HL-60/S4 treated with retinoic acid at 250 ng/mL for 4 days and 3 days (cell line): ENCODE data around the gene ADRM1.

Experiments
- in situ Hi-C: fragments of 300-500 bp; cut with MboI; formaldehyde crosslinking; loops from 2 replicates; pipeline ENCODE4 v1.7.0; 2022; ENCODE audit warnings: low sequenced_read_pairs

Gene ADRM1

DNA sequence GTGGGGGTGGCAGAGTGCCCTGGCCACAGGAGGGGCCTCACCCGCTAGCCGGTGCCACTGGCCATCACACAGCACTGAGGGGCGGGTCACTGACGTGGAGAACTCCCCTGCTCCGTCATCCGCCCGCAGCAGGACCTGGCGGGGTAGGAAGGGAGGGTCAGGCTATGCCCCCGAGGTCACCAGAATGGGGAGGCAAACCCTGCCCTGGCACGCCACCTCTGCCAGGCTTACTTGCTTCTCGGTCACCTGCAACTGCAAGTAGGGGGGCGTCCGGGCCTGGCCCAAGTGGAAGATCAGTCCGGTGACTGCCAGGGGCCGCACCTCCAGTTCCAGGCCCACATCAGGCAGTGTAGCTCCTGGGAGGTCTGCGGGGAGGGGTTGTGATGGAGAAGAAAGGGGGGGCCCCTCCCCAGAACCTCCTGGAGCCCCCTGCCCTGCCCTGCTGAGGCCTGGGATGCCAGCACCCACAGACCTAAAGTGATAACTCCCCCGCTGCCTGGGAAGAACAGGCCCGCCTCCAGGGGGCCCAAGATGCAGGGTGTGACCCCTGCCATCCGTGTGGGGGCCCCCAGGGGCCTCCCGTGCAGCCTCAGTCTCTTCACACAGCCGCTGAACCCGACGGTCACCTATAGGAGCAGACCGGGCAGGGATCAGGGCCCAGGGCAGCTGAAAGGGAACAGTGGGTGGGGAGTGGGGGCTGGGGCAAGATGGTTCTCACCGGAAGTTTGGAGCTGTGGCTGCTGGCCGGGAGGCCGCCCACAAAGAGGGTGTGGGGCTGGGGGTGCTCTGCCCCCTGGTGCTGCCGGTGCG lies 7.4 kb downstream of the ADRM1 start:
- in situ Hi-C loops = no loop called here

DNA sequence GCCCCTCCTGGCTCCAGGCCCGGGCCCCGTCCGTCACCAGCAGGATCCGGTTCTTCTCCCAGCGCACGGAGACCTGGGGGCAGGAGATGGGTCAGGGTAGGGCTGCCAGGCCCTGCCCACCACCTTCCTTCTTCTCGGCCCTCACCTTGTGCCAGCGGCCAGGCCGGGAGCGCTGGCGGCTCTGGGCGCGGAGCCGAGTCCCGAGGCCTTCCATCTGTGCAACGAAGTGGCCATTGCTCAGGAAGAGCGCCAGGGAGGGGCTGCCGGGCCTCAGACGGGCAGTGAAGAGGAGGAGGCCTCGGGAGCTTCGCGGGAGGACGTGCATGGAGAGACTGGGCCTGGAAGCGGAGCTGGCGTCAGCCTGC lies 7.9 kb downstream of the ADRM1 start:
- in situ Hi-C loops = no loop called here

DNA sequence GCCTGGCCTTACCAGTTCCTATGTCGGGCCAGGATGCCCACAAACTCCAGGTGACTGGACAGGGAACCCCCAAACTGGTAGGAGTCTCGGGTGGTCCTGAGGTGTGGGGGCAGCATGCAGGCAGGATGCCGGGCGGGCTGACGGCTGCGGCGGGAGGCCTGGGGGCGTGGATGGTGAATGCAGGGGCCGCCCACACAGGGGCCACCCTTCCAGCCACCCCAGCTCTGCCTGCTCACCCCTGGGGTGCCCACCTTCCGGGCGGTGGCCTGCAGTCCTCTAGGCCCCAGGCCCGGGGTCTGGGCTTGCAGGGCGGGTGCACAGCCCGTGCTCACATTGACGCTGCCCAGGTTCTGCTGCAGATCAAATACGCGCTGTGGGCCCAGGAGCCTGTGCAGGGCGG lies 8.4 kb downstream of the ADRM1 start:
- in situ Hi-C loops = no loop called here

DNA sequence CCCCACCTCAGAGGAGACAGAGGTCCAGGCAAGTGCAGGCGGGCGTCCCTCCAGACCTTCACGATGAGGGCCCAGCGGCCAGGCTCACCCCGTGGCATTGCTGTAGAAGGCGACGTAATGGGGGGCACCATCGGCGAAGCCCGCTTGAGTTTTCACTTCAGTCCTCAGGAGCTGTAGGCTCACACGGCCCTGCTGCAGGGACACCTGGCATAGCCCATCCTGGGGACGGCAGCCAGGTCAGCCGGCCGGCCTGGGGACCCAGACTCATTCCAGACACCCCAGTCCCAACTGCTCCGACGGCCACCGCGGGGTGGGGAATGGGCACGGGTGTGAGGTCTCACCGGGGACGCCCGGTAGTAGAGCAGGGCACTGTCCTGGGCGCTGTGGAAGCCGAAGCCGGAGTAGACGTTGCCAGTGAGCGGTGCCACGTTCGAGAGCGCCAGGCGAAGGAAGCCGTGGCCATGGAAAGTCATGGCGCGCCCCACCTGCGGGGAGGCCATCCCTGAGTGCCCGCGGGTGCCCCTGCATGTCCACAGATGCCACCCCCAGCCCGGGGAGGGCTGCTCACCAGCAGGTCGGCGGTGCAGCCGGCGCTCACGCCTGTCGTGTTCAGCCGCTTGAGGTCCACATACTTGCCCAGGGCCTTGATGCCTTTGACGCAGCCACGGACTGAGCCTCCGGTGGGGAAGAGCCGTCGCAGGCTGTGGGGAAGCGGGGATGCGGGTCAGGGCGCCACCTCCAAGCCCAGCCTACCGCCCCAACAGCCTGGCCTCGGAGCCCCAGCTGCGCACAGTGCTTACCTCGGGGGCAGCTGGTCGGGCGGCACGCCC lies 9.2 kb downstream of the ADRM1 start:
- in situ Hi-C loops = no loop called here

DNA sequence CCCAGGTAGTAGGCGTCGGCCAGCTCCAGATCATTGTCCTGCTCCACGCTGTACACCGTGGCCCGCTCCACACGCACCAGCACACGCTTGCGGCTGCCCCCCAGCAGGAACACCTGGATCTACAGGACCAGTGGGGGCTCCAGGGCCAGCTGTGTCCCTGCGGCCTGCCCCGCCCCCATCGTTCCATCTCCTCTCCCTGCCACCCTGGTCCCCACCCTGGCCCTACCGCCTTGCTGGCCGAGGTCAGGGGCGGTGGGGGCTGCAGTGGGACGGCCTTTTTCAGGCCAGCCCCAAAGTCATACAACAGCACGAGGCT lies 9.8 kb downstream of the ADRM1 start:
- in situ Hi-C loops = no loop called here

DNA sequence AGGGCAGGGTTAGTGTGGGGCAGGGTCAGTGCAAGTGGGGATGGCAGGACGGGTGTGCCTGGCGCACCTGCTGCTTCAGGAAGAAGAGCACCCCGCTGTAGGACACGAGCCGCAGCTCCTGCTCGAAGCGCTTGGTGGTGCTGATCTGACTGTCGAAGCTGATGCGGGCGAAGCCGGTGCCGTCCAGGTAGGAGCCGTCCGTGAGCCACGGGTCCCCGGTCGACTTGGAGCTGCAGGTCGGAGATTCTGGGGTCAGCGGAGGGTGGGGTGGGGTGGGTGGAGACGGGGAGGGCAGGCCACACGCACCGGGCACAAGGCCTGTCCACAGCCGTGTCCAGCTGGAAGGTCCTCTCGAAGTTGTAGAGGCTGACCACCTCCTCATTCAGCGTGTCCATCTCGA lies 10.2 kb downstream of the ADRM1 start:
- in situ Hi-C loops = no loop called here

DNA sequence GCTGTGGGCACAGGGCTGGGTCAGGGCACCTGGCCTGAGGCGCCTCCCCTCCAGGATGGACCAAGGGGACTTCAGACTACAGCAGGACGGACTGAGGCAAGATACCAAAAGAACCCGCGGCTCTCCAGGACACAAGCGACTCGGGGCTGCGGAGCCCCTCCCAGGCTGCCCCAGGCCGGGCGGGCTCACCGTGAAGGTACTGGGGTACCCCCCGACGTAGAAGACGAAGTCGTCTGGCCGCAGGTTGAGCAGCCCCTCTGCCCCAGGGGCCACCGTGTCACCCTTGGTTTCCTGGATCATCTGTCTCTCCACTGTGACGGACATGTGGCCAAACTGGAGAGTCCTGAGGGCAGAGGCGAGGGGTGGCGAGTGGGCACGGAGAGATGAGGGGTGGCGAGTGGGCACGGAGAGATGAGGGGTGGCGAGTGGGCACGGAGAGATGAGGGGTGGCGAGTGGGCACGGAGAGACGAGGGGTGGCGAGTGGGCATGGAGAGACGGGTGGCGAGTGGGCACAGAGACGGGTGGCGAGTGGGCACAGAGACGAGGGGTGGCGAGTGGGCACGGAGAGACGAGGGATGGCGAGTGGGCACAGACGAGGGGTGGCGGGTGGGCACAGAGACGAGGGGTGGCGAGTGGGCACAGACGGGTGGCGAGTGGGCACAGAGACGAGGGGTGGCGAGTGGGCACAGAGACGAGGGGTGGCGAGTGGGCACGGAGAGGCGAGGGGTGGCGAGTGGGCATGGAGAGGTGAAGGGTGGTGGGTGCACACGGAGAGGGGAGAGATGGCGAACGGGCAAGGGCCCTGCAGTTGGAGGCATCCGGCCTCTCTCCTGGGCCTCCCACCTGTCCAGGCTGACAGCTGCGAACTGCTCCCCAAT lies 10.9 kb downstream of the ADRM1 start:
- in situ Hi-C loops = no loop called here

DNA sequence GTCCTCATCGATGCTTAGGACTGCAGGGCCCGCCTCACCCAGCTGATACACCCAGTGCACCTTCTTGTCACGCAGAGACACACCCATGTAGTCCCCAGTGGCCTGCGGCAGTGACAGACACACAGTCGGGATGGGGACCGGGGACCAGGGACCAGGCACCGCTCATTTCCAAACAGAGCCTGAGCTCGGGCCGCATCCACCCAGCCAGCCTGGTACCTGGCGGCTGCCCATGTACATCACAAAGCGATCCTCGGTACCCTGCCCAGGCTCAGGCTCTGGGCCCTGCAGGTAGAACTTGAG lies 11.5 kb downstream of the ADRM1 start:
- in situ Hi-C loops = no loop called here

DNA sequence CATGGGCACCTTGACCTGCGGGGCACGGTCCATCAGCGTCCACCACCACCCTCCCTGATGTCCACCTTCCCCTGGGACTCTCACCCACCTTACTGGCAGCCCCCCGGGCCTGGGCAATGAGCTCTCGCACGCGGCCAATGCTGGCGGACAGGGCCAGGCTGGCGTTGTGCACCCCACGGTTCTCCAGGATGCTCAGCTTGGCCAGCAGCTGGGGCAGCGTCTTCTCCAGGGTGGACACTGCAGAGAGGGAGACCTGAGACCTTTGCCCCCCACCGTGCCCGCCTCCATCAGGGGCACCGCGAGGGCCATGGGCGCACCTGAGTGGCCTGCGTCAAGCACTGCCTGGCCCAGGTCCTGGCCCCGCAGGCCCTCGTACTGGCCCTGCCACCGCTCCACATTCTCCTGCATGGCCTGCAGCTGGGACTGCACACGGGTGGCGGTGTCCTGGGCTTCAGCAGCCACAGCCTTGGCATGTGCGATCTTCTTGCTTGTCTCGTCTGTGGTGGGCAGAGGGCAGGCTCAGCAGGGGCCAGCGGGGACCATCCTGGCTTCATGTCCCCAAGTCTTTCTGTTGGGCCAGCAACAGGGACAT lies 12.0 kb downstream of the ADRM1 start:
- in situ Hi-C loops = no loop called here

DNA sequence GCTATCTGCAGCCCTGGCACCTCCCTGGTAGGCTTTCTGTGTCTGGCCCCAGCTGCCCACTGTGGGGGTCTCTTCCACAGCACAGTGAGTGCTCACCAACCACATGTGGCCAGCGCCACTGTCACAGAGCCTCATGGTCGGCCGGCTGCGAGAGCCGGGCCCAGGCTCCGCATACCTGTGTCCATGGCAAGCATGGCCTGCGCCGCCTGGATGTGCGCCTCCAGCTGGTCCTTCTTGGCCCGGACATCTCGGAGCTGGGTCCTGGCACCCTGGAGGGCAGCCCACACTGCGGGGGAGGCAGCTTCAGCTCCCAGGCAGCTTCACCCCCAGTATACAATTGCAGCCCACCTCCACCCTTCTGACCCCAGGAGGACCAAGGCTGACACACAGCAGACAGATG lies 13.0 kb downstream of the ADRM1 start:
- in situ Hi-C loops = no loop called here

DNA sequence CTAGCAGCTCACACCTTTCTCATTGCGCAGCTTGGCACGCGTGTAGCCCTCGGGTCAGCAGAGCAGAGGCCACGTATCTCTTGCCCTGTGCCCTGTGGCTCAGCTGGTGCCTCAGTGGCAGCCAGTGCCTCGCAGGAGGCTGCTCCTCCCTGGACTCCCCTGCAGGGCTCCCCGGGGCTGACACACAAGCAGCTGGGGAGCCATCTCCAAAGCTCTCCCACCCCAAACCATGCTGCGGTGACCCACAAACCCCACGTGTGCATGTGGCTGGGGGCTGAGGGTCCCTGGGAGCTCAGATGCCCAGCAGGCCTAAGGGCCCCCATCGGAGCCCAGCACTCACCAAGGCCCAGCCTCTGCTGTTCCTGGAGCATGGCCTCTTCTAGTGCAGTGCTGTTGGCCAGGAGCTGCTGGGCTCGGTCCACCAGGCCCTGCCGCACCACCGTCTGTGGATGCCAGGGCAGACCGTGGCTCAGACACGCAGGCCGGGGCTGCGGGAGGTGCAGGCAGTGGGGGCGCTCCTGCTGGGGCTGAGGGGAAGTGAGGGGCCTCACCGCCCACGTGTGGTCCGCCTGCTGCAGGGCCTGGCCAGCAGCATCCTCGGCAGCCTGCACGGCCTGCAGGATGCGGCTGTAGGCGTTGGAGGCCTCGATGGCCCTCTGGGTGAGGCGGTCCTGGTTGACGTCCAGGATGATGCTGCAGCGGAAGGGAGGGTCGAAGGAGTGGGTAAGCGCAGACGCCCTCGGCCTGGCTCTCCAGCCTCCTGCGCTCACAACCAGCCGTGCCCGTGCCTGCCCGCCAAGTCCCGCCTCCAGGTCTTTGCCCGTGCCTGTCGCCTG lies 13.8 kb downstream of the ADRM1 start:
- in situ Hi-C loops = no loop called here

DNA sequence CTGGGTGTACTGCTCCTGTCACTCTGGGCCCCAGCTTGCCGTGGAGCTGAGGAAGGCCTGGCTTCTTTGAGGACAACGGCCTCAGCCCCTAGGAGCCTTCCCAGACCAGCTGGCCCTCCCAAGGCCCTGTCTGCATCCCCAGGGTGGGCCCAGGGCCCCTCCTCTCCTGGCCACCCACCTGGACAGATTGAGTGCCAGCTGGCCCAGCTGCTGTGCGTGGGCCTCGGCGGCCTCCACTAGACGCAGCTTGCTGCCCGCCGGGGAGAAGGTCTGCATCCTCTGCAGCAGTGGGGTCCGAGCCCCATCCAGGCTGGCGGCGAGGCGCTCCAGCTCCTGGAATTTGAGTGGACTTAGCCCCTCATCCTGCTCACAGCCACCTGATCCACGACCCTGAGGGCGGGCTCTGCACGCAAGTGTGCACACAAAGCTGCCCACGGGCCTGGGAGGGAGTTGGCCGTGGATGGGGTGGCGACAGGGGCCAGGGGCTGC lies 14.4 kb downstream of the ADRM1 start:
- in situ Hi-C loops = no loop called here

DNA sequence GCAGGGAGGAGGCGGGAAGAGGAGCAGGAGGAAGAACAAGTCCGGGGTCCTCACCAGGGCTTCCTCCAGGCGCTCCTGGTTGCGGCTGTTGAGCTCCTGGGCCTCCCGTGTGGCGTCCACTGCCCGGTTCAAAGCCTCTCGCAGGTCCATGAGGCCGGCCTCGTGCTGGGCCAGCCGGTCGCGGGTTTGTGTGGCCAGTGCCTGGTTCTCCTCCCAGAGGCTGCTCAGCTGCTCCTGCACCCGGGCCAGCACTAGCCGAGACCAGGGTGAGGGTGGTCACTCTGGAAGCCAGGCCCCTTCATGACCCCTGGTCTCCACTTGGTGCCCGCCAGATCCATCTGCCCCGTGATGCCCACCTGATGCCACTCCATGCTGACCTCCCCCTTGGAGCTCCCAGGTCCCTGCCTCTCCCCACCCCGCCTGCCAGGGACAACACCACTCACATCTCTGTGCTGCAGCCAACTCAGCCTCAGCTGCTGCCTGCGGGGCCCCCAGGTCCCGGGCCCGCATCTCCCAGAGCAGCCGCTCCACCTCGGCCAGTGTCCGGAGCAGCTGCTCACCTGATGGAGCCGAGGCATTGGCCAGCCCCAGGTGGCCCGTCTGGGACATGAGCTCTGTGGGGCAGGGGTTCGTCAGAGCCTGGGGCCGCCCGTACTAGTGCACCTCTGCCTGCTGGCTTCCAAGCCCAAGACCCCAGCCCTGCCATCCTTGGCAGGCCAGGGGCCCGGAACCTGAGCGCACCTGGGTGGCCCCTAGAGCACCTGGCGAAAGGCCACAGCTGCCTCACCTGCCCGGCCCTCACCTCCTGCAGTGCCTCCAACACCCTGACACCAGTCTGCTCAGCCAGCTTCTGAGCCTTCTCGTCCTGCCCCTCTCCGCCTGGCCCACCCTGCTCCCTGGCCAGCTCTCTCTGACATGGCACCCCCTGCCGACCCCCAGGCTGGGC lies 15.9 kb downstream of the ADRM1 start:
- in situ Hi-C loops = no loop called here

DNA sequence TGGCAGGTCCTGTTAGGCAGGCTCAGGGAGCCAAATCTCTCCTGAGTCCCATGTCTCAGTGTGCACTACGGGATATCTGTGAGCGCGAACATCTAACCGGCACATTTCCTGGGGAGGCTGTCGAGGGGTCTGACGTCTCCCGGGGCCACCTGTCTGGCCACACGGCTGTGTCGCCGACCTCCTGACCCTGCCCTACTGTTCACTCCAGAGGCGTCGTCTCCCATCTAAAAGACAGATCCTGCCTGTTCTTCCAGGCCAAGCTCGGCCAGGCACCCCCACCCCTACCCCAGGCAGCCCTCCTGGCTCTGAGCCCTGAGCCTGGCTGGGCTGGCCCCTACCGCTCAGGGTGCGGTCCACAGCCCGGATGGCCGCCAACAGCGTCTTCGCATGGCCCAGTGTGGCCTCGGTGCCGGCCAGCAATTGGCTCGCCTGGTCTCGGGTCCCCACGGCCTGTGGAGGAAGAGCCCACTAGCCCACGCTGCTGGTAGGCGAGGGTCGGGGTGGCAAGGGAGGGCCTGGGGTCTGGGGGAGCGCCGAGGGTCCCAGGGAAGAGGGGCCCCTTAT lies 16.6 kb downstream of the ADRM1 start:
- in situ Hi-C loops = no loop called here

DNA sequence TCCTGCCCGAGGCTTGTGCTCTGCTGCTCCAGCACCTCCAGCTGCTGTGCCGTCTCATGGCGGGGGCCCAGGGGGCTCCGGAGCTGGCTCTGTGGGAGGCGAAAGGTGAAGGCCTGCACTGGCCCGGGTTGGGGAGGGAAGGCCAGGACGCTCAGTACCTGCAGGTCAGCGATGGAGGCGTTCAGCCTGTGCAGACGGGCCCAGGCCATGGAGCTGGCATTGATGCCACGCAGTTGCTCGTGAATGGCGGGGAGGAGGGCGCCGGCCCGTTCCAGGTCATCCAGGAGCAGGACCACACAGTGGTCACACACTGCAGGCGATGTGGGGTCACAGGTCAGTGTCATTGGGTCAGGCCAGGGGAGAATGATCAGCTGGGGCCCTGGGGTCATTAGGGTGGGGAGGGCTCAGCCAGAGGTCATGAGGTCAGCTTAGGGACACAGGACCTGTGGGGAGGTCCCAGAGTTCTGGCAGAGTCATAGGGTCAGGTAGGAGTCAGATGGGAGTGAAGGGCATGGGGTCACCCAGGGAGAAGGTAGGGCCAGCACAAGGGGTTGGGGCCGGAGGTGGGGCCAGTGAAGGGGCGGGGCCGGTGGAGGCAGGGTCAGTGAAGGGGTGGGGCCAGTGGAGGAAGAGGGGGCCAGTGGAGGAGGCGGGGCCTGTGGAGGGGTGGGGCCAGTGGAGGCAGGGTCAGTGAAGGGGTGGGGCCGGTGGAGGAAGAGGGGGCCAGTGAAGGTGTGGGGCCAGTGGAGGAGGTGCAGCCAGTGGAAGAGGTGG lies 18.0 kb downstream of the ADRM1 start:
- in situ Hi-C loops = no loop called here

DNA sequence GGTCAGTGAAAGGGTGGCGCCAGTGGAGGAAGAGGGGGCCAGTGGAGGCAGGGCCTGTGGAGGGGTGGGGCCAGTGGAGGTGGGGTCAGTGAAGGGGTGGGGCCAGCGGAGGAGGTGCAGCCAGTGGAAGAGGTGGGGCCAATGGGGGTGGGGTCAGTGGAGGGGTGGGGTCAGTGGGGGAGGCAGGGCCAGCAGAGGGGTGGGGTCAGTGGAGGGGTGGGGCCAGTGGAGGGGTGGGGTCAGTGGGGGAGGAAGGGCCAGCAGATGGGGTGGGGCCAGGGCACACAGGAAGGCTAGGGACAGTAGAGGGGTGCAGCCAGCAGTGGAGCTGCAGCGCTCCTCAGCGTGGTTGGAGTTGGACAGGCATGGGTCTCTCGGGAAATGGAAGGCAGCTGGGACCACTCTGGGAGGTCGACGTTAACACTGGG lies 18.7 kb downstream of the ADRM1 start:
- in situ Hi-C loops = no loop called here

DNA sequence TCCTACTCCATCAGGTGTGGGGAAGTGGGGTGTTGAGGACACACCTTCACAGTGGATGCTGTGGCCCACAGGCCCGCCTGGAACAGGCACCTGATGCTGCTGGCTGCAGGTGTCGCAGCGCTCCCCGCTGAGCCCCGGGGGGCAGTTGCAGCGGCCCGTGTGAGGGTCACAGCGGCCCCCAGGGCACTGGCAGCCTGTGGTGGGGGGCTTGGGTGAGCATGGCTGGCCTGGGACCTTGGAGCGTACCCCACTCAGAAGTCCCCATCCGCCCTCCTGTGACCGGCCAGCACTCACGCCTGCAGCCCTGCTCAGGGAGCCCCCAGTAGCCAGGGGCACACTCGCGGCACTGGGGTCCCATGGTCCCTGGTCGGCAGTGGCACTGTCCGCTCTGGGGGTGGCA lies 19.2 kb downstream of the ADRM1 start:
- in situ Hi-C loops = no loop called here

DNA sequence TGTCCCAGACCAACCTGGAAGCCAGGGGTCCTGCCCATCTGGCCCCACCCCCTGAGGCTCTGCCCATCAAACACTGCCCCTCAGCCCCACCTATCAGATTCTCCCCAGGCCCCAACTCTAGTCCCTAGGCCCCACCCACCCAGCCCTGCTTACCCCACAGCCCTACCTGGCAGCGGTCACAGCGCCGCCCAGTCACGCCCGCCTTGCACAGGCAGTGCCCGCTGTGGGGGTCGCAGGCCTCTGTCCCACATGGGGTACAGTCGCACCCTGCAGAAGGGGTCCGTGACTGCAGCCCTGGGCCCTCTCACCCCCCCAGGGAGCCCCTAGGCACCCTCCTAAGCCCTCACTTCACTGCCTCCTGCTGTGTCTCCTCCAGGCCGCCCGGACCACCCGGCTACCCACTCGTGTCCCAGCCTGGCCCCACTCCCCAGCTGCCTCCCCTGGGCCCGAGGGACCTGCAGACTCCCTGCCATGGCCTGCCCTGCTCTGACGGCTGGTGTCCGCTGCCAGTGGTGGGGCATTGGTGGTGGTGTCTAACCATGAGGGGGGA lies 19.8 kb downstream of the ADRM1 start:
- in situ Hi-C loops = no loop called here
